HEK293 (cell line): ENCODE measurements around the gene SERPINE2.
A peak's percentile ranks its signal among the peaks of the same experiment; 100 is the strongest.

Experiments
- GLI4 ChIP-seq: fragments of 450-650 bp; formaldehyde crosslinking; IDR thresholded peaks from 2 replicates; pipeline ENCODE4 v1.5.1; 2016; ENCODE audit warnings: missing biosample characterization, missing genetic modification characterization
- GLIS1 ChIP-seq: fragments of 450-650 bp; formaldehyde crosslinking; IDR thresholded peaks from 2 replicates; pipeline ENCODE4 v1.5.1; 2016; ENCODE audit warnings: missing biosample characterization, missing genetic modification characterization
- KLF16 ChIP-seq: fragments of 450-650 bp; formaldehyde crosslinking; IDR thresholded peaks from 2 replicates; pipeline ENCODE4 v1.5.1; 2017; ENCODE audit warnings: missing biosample characterization, missing genetic modification characterization
- MYNN ChIP-seq: fragments of 450-650 bp; formaldehyde crosslinking; IDR thresholded peaks from 2 replicates; pipeline ENCODE4 v1.5.1; 2016; ENCODE audit warnings: missing biosample characterization, missing genetic modification characterization, borderline replicate concordance
- OSR2 ChIP-seq: fragments of 450-650 bp; formaldehyde crosslinking; IDR thresholded peaks from 2 replicates; pipeline ENCODE4 v1.5.1; 2016; ENCODE audit warnings: missing biosample characterization, missing genetic modification characterization
- RBAK ChIP-seq: fragments of 450-650 bp; formaldehyde crosslinking; IDR thresholded peaks from 2 replicates; pipeline ENCODE4 v1.5.1; 2016; ENCODE audit warnings: missing biosample characterization, missing genetic modification characterization
- SALL2 ChIP-seq: fragments of 450-650 bp; formaldehyde crosslinking; IDR thresholded peaks from 2 replicates; pipeline ENCODE4 v1.5.0; 2017; ENCODE audit warnings: missing biosample characterization, mild to moderate bottlenecking, missing genetic modification characterization, borderline replicate concordance
- SCRT1 ChIP-seq: fragments of 450-650 bp; formaldehyde crosslinking; IDR thresholded peaks from 2 replicates; pipeline ENCODE4 v1.5.1; 2016; ENCODE audit warnings: missing biosample characterization, missing genetic modification characterization, borderline replicate concordance
- ZBTB1 ChIP-seq: fragments of 450-650 bp; formaldehyde crosslinking; IDR thresholded peaks from 2 replicates; pipeline ENCODE4 v1.5.1; 2016; ENCODE audit warnings: missing biosample characterization, missing genetic modification characterization
- ZBTB8A ChIP-seq: fragments of 450-650 bp; formaldehyde crosslinking; IDR thresholded peaks from 2 replicates; pipeline ENCODE4 v1.5.1; 2016; ENCODE audit warnings: missing biosample characterization, missing genetic modification characterization
- ZEB2 ChIP-seq: fragments of 450-650 bp; formaldehyde crosslinking; IDR thresholded peaks from 2 replicates; pipeline ENCODE4 v1.5.1; 2016; ENCODE audit warnings: missing biosample characterization, missing genetic modification characterization
- ZFP37 ChIP-seq: fragments of 450-650 bp; formaldehyde crosslinking; IDR thresholded peaks from 2 replicates; pipeline ENCODE4 v1.5.1; 2016; ENCODE audit warnings: missing biosample characterization, missing genetic modification characterization
- ZNF114 ChIP-seq: fragments of 450-650 bp; formaldehyde crosslinking; IDR thresholded peaks from 2 replicates; pipeline ENCODE4 v1.5.0; 2017; ENCODE audit warnings: missing biosample characterization, missing genetic modification characterization
- ZNF132 ChIP-seq: fragments of 450-650 bp; formaldehyde crosslinking; IDR thresholded peaks from 2 replicates; pipeline ENCODE4 v1.5.1; 2017; ENCODE audit warnings: missing biosample characterization, missing genetic modification characterization, borderline replicate concordance
- ZNF169 ChIP-seq: fragments of 450-650 bp; formaldehyde crosslinking; IDR thresholded peaks from 2 replicates; pipeline ENCODE4 v1.5.1; 2016; ENCODE audit warnings: missing biosample characterization, missing genetic modification characterization
- ZNF175 ChIP-seq: fragments of 450-650 bp; formaldehyde crosslinking; IDR thresholded peaks from 2 replicates; pipeline ENCODE4 v1.5.1; 2016; ENCODE audit warnings: missing biosample characterization, missing genetic modification characterization
- ZNF19 ChIP-seq: fragments of 450-650 bp; formaldehyde crosslinking; IDR thresholded peaks from 2 replicates; pipeline ENCODE4; 2016; ENCODE audit warnings: missing biosample characterization, missing genetic modification characterization, low read depth
- ZNF214 ChIP-seq: fragments of 450-650 bp; formaldehyde crosslinking; IDR thresholded peaks from 2 replicates; pipeline ENCODE4 v1.5.1; 2017; ENCODE audit warnings: missing biosample characterization, mild to moderate bottlenecking, missing genetic modification characterization, borderline replicate concordance
- ZNF23 ChIP-seq: fragments of 450-650 bp; formaldehyde crosslinking; IDR thresholded peaks from 2 replicates; pipeline ENCODE4 v1.5.1; 2016; ENCODE audit warnings: missing biosample characterization, missing genetic modification characterization, borderline replicate concordance
- ZNF335 ChIP-seq: fragments of 450-650 bp; formaldehyde crosslinking; conservative IDR thresholded peaks from 2 replicates; pipeline ENCODE4 v1.5.1; 2016; ENCODE audit warnings: missing biosample characterization, missing genetic modification characterization
- ZNF416 ChIP-seq: fragments of 450-650 bp; formaldehyde crosslinking; IDR thresholded peaks from 2 replicates; pipeline ENCODE4 v1.5.1; 2016; ENCODE audit warnings: missing biosample characterization, missing genetic modification characterization
- ZNF639 ChIP-seq: fragments of 450-650 bp; formaldehyde crosslinking; IDR thresholded peaks from 2 replicates; pipeline ENCODE4 v1.5.1; 2016; ENCODE audit warnings: missing biosample characterization, missing genetic modification characterization
- ZNF670 ChIP-seq: fragments of 450-650 bp; formaldehyde crosslinking; IDR thresholded peaks from 2 replicates; pipeline ENCODE4 v1.5.1; 2016; ENCODE audit warnings: missing biosample characterization, missing genetic modification characterization, low read depth
- ZNF701 ChIP-seq: fragments of 450-650 bp; formaldehyde crosslinking; IDR thresholded peaks from 2 replicates; pipeline ENCODE4 v1.5.1; 2016; ENCODE audit warnings: missing biosample characterization, missing genetic modification characterization
- ZNF76 ChIP-seq: fragments of 450-650 bp; formaldehyde crosslinking; IDR thresholded peaks from 2 replicates; pipeline ENCODE4; 2016; ENCODE audit warnings: low read depth, missing biosample characterization, missing genetic modification characterization, borderline replicate concordance
- ZSCAN16 ChIP-seq: fragments of 450-650 bp; formaldehyde crosslinking; IDR thresholded peaks from 2 replicates; pipeline ENCODE4 v1.5.1; 2016; ENCODE audit warnings: missing biosample characterization, missing genetic modification characterization
- TF ChIP-seq, protein P1 (sequence below): fragments of 450-650 bp; formaldehyde crosslinking; IDR thresholded peaks from 2 replicates; pipeline ENCODE4 v1.5.1; 2017; ENCODE audit warnings: missing biosample characterization, missing genetic modification characterization
- TF ChIP-seq, protein P2 (sequence below): fragments of 450-650 bp; formaldehyde crosslinking; IDR thresholded peaks from 2 replicates; pipeline ENCODE4 v1.5.1; 2016; ENCODE audit warnings: missing biosample characterization, missing genetic modification characterization
- TF ChIP-seq, protein P3 (sequence below): fragments of 450-650 bp; formaldehyde crosslinking; IDR thresholded peaks from 2 replicates; pipeline ENCODE4 v1.5.1; 2017; ENCODE audit warnings: missing biosample characterization, missing genetic modification characterization
- TF ChIP-seq, protein P4 (sequence below): fragments of 450-650 bp; formaldehyde crosslinking; conservative IDR thresholded peaks from 2 replicates; pipeline ENCODE4 v1.5.1; 2016; ENCODE audit warnings: low read depth, missing biosample characterization, missing genetic modification characterization

The SERPINE2 gene

DNA sequence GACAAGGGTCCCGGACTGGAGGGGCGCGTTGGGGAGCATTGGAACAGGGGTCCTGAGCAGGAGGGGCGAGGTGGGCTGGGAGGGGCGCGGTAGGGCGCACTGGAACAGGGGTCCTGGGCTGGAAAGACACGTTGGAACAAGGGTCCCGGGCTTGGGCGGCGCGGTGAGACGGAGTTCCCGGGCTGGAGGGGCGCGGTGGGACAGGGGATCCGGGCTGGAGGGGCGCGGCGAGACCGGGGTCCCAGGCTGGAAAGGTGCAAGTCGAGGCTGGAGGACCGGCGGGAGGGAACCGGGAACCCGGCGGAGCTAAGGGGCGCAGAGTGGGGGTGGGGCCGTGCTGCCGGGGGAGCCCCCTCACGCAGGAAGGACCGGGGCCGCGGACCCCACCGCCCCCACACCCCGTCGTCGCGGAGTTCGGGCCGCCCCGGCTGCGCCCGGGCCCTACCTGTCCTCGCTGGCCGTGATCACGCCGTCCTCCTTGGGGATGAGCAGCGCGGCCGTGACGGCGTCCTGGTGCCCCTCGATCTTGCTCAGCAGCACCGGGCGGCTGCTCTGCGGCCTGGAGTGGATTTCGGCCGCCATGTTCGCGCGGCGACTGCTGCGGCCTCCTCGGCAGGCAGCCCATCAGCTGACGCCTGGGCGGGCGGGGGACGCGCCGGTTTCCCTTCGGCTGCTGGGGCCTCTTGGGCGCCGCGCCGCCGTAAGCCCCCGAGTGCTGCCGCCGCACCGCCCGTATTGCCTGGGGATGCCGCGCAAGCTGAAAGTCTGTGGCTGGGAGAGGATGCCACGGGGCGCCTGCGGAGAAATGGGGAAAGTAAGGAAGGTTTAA is 94.2 kb downstream of the SERPINE2 start, which contains the start of gene WDFY1 (continued):
- TF ChIP-seq ZNF335 (tag by site-specific recombination) (peak; percentile 94), SCRT1 (no peak), ZNF114 (tag by site-specific recombination) (no peak), ZBTB8A (tag by site-specific recombination) (peak; percentile 79), ZNF670 (no peak), ZNF23 (tag by site-specific recombination) (no peak), ZFP37 (tag by site-specific recombination) (no peak), ZNF19 (no peak), ZBTB1 (tag by site-specific recombination) (no peak), ZNF132 (tag by site-specific recombination) (no peak), ZNF701 (tag by site-specific recombination) (no peak), ZNF76 (peak; percentile 71), ZNF175 (tag by site-specific recombination) (no peak), KLF16 (no peak; the same call in 1 of the 2 replicates), ZNF169 (tag by site-specific recombination) (no peak), ZNF639 (tag by site-specific recombination) (no peak), GLI4 (tag by site-specific recombination) (no peak), ZSCAN16 (tag by site-specific recombination) (no peak), ZNF214 (no peak), SALL2 (tag by site-specific recombination) (no peak), MYNN (no peak), OSR2 (tag by site-specific recombination) (no peak), GLIS1 (tag by site-specific recombination) (peak; percentile 28; the same call in 1 of the 2 replicates), RBAK (tag by site-specific recombination) (no peak), ZNF416 (tag by site-specific recombination) (no peak), ZEB2 (tag by site-specific recombination) (peak; percentile 72; the same call in 1 of the 2 replicates)
- TF ChIP-seq, protein P1, sequence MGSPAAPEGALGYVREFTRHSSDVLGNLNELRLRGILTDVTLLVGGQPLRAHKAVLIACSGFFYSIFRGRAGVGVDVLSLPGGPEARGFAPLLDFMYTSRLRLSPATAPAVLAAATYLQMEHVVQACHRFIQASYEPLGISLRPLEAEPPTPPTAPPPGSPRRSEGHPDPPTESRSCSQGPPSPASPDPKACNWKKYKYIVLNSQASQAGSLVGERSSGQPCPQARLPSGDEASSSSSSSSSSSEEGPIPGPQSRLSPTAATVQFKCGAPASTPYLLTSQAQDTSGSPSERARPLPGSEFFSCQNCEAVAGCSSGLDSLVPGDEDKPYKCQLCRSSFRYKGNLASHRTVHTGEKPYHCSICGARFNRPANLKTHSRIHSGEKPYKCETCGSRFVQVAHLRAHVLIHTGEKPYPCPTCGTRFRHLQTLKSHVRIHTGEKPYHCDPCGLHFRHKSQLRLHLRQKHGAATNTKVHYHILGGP (tag by site-specific recombination): no peak
- TF ChIP-seq, protein P2, sequence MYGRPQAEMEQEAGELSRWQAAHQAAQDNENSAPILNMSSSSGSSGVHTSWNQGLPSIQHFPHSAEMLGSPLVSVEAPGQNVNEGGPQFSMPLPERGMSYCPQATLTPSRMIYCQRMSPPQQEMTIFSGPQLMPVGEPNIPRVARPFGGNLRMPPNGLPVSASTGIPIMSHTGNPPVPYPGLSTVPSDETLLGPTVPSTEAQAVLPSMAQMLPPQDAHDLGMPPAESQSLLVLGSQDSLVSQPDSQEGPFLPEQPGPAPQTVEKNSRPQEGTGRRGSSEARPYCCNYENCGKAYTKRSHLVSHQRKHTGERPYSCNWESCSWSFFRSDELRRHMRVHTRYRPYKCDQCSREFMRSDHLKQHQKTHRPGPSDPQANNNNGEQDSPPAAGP (tag by site-specific recombination): peak; percentile 40; the same call in 1 of the 2 replicates
- TF ChIP-seq, protein P3, sequence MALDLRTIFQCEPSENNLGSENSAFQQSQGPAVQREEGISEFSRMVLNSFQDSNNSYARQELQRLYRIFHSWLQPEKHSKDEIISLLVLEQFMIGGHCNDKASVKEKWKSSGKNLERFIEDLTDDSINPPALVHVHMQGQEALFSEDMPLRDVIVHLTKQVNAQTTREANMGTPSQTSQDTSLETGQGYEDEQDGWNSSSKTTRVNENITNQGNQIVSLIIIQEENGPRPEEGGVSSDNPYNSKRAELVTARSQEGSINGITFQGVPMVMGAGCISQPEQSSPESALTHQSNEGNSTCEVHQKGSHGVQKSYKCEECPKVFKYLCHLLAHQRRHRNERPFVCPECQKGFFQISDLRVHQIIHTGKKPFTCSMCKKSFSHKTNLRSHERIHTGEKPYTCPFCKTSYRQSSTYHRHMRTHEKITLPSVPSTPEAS (tag by site-specific recombination): no peak
- TF ChIP-seq, protein P4, sequence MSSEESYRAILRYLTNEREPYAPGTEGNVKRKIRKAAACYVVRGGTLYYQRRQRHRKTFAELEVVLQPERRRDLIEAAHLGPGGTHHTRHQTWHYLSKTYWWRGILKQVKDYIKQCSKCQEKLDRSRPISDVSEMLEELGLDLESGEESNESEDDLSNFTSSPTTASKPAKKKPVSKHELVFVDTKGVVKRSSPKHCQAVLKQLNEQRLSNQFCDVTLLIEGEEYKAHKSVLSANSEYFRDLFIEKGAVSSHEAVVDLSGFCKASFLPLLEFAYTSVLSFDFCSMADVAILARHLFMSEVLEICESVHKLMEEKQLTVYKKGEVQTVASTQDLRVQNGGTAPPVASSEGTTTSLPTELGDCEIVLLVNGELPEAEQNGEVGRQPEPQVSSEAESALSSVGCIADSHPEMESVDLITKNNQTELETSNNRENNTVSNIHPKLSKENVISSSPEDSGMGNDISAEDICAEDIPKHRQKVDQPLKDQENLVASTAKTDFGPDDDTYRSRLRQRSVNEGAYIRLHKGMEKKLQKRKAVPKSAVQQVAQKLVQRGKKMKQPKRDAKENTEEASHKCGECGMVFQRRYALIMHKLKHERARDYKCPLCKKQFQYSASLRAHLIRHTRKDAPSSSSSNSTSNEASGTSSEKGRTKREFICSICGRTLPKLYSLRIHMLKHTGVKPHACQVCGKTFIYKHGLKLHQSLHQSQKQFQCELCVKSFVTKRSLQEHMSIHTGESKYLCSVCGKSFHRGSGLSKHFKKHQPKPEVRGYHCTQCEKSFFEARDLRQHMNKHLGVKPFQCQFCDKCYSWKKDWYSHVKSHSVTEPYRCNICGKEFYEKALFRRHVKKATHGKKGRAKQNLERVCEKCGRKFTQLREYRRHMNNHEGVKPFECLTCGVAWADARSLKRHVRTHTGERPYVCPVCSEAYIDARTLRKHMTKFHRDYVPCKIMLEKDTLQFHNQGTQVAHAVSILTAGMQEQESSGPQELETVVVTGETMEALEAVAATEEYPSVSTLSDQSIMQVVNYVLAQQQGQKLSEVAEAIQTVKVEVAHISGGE: no peak; the same call in 1 of the 2 replicates
